ENCODE data around the gene FAM222B. TPM values are rescaled to one million over a fixed set of nuclear protein-coding genes. Genes with fewer than 3 reads are reported as not detected.

The FAM222B gene
- total and polyA plus RNA-seq, 2 donors (not counting 1 experiment from before 2014, with no cell fraction given): 10.8 to 23.1 TPM

DNA sequence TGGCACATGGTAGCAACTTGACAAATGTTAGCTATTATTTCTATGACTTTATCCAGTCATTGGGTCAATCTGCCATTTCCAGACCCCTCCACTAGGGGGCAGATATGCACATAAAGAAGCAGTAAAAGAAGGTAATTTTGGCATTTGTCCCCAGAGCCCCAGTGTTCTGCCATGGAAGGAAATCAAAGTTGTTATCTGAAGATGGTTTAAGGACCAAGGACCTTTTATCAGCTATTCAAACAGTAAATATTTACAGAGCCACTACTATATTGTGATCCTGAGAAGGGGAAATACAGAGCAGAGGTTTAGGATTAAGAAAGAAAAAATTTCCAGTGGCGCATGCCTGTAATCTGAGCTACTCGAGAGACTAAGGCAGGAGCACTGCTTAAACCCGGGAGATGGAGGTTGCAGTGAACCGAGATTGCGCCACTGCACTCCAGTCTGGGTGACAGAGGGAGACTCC, 78.8 kb downstream of the FAM222B start:
- CTCF ChIA-PET: interaction anchor here (0.6 to 7.6 kb wide), 71 partner anchors 9 to 353 kb away, joined by 3 to 137 read pairs (median 6); partner anchors contain the start of genes DHRS13, ERAL1, FAM222B and FLOT2
- H3K4me1 Mint-ChIP-seq: peaks cover 11% of the 10 kb centered on the region

More for the DNA sequence above, 78.8 kb downstream of the FAM222B start:
- H3K36me3 ChIP-seq (replicated peaks in 1 of 2; ENCODE audit: control extremely low read depth in 1 of 2, control insufficient read depth in 1 of 2, extremely low read depth in 1 of 2, insufficient read depth in 2 of 2, low read length in 1 of 2): peaks cover 13 to 32% of the 10 kb centered on the region in 2 experiments
- Mint-ChIP-seq H3K27ac (no peak overlapping the region), H3K27me3 (no peaks in the 10 kb centered on the region), H3K4me3 (no peak overlapping the region), H3K9me3 (ENCODE audit: insufficient read depth) (no peaks in the 10 kb centered on the region)
- H3K27me3 ChIP-seq (replicated peaks in 1 of 4; ENCODE audit: control extremely low read depth in 1 of 4, control insufficient read depth in 3 of 4, insufficient read depth in 4 of 4, low read length in 3 of 4): no peaks in the 10 kb centered on the region
- WGBS (ENCODE audit: insufficient coverage): 89% methylated on average over 5 of the region's 5 CpGs
- no peaks in the 10 kb centered on the region for H3K9me3 ChIP-seq (ENCODE audit: control extremely low read depth in 1 of 3, control insufficient read depth in 2 of 3, insufficient read depth in 1 of 3, low read length in 2 of 3)
- no peak overlapping the region for H3K4me2 ChIP-seq (replicated peaks; ENCODE audit: low read depth, low read length, poor library complexity, severe bottlenecking)
- POLR2A ChIA-PET: interaction anchor here (0.5 to 2.8 kb wide), 9 partner anchors 37 to 232 kb away, joined by 3 to 21 read pairs (median 5); partner anchors contain the start of genes DHRS13, ERAL1 and TLCD1
- no peak overlapping the region for H2AFZ ChIP-seq (ENCODE audit: insufficient read depth, low read depth, low read length, poor library complexity, severe bottlenecking)
- peaks cover 0 to 8% of the 10 kb centered on the region in 2 donors for H3K4me1 ChIP-seq (ENCODE audit: control insufficient read depth in 2 of 2, insufficient read depth in 2 of 2, low read length in 2 of 2)
- no peak for TF ChIP-seq EZH2 (IDR thresholded peaks at IDR 0.05; ENCODE audit: borderline replicate concordance, insufficient read depth, low read depth, low read length, poor library complexity, severe bottlenecking)
- TF ChIP-seq, protein P1, sequence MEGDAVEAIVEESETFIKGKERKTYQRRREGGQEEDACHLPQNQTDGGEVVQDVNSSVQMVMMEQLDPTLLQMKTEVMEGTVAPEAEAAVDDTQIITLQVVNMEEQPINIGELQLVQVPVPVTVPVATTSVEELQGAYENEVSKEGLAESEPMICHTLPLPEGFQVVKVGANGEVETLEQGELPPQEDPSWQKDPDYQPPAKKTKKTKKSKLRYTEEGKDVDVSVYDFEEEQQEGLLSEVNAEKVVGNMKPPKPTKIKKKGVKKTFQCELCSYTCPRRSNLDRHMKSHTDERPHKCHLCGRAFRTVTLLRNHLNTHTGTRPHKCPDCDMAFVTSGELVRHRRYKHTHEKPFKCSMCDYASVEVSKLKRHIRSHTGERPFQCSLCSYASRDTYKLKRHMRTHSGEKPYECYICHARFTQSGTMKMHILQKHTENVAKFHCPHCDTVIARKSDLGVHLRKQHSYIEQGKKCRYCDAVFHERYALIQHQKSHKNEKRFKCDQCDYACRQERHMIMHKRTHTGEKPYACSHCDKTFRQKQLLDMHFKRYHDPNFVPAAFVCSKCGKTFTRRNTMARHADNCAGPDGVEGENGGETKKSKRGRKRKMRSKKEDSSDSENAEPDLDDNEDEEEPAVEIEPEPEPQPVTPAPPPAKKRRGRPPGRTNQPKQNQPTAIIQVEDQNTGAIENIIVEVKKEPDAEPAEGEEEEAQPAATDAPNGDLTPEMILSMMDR (IDR thresholded peaks at IDR 0.05): peak; percentile 94
- no peak overlapping the region for H3K4me3 ChIP-seq (ENCODE audit: control extremely low read depth in 1 of 5, extremely low read depth in 1 of 5, insufficient read depth in 1 of 5, low read depth in 2 of 5, low read length in 4 of 5)
- H3K79me2 ChIP-seq (ENCODE audit: control insufficient read depth, insufficient read depth, low read length): peaks cover 10% of the 10 kb centered on the region
- intact Hi-C loops (cut with micrococcal nuclease): loop anchor here (1.0 kb wide), 7 partner anchors 37 to 353 kb away; partner anchors contain the start of genes DHRS13 and FLOT2
- peak; percentile 85 for ATAC-seq (ENCODE audit: low read depth)
- H3K9ac ChIP-seq (ENCODE audit: low read length): no peak overlapping the region
- no peak overlapping the region for H3K27ac ChIP-seq (ENCODE audit: low read length in 2 of 2)
- H4K20me1 ChIP-seq (ENCODE audit: control insufficient read depth, insufficient read depth, low read length, poor library complexity, severe bottlenecking): peaks cover 18% of the 10 kb centered on the region
- peak; percentile 83 for DNase-seq
